NOMO-1 (cell line): ENCODE data around the gene CLIC5.
A peak's percentile ranks its signal among the peaks of the same experiment; 100 is the strongest.
"Not testable (repeated sequence)": the region's sequence is repeated elsewhere in the genome, so short reads cannot be mapped to it uniquely, and the experiment has no call there.

Experiments
- DNase-seq, 2 experiments: peaks; one replicate each; lab custom pipeline; 2025; ENCODE audit not compliant: unreplicated experiment in 2 of 2; lab: John Stamatoyannopoulos, UW

CLIC5 gene

DNA sequence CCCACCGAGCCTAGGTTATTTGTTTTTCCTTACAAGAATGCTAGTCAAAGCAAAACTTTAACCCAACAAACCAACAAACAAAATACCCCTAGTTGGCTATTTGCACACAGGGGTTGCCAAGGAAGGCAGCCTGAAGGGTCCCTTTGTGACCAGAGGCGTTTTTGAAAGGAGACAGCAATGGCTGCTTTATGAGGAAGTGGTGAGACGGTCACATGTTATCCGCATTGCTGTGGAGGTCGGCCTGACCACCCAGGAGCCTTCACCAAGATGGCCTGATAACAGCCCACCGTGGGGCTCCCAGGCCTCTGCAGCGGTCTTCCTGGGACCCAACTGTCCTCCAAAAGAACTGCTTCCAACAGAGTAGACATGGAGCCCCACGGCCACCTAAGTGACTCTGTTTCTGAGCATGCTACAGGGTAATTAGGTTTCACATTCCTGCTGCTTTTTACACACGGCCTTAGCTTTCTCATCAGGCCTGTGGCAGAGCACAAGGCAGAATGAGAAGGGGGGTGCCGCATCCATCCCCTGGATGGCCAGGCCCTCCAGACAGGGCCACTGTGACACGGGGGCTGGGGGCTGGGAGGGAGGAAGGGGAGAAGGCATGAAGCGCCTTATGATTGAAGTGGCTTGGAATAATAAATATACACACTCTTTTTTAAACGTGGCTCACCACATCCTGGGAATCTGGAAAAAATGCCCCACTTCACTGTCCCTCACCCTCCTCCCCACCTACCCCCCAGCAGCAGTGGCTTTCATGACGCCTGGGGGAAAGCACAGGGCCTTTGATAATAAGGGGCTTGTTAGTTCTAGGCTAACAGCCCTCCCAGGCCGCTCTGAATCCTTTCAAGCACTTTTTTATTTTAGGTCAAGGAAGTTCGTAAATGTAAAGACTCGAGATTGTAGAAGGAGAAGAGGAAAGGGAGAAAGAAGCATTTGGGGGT lies 86.0 kb downstream of the CLIC5 start:
- no peak for DNase-seq

DNA sequence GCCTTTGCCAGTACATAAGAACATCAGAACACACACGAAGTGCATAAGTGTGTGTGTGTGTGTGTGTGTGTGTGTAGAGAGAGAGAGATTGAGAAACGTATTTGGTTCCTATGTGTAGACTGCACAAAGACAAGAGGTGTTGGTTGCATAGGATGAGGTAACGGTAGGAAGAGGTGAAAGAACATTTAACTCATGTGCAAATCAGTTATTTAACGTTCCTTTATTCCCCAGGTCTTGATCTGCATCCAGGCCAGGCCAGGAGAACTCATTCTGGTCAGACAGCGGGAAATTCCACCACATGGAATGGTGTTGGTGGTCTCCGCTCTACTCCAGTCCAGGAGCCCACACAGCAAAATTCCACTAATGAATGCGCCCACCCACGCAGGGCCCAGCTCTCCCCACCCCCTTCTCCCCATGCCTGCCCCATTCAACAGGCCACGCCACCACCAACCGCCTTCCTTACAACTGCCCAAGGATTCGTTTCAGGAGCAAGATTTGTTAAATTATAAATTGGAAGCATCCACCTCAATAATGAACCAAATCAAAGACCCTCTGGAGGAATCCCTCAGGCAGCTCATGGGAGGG lies 86.8 kb downstream of the CLIC5 start:
- no peak for DNase-seq

DNA sequence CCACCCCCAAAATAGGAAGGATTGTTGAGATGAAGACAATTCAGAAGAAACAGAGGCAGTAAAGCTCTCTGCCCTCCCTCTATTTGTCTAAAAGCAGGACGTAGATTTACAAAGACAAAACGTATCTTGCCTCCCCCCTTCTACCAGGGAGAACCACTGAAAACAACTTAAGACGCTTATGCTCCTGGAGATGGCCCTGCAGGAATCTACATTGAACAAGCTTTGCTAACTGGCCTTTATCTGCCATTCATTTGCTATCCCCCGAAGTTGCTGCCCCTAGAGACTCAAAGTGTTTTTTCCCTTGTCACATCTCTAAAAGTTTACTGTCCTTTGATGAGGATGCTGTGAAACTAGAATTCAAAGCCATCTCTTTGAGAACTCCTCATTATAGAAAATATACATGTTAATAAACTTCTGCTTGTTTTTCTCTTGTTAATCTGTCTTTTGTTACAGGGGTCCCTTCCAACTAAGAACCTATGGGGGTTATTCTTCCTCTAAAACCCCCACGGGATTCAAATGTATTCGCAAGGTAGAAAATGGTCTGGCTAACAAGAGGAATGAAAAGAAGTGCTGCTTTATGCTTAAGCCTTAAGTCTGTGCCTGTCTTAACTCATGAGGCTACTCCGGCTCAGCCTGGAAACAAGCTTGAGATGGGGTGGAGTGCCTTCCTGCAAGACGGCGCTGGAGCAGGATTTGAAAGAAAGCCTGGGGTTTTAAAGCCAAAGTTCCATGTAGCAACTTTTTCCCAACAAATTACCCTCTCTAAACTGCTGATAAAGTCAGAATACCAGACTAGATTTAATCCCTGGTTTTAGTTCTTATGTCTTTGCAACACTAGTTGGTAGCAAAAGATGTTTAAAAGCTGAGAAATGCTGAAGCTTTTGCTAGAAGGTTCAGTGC lies 88.0 kb downstream of the CLIC5 start:
- DNase-seq: no peak

DNA sequence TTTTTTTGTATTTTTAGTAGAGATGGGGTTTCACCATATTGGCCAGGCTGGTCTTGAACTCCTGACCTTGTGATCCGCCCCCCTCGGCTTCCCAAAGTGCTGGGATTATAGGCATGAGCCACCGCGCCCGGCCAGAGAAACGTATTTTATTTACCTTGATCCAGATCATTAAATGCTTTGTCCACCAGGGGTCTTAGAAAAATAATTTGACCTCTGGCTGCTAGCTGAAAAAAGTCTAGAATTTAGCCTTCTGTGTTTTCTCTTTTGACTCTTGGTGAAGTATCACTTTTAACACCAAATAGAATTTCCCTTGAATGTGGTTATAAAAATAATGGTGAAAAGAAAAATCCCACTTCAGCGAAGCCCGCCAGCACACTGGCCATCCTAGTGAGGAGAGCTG lies 89.2 kb downstream of the CLIC5 start:
- not testable (repeated sequence) for DNase-seq

DNA sequence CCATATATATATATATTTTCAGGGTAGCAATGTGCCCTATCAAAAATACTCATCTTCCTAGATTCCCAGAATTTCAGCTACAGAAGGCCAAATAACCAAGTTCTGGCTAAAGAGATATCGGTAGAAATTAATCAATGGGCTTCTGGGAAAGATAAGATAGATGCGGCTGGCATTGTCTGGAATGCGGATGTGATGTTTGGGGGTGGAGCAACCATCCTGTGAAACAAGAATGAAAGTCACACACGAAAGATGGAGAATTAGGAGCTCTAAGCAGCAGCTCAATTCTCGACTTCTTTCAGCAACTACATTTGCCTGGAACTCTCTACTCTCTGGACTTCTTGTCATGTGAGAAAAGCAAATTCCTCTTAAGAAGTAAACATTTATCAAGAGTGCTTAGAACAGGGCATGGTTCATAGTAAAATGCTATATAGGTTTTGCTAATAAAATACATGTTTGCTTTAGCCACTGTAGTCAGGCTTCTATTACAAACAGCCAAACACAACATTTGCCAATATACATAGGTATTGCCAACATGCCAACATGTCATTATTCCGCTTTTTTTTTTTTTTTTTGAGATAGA lies 90.8 kb downstream of the CLIC5 start:
- no peak for DNase-seq

DNA sequence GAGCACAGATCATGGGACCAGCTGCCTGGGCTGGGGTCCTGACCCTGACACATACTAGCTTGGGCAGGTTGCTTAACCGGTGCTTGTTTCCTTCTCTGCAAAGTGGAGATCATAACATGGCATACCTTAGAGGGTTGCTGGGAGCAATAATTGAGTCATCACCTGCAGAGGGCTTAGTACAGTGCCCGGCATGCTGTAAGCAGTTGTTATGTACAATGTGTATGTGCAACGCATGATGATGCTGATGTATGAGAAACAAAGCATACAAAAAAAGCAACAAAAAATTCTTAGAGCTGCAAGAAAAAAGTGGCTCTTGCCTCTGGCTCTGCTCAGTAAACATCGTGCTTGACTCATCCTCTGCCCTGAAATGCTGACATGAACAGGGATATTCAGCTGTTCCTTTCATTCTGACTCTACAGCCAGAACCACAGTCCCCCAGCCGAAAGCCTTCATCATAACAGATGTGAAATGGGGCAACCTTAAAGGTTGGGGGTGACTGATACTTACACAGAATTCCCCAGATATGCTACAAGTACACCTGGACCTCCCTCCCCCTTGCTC lies 91.7 kb downstream of the CLIC5 start:
- DNase-seq: no peak

DNA sequence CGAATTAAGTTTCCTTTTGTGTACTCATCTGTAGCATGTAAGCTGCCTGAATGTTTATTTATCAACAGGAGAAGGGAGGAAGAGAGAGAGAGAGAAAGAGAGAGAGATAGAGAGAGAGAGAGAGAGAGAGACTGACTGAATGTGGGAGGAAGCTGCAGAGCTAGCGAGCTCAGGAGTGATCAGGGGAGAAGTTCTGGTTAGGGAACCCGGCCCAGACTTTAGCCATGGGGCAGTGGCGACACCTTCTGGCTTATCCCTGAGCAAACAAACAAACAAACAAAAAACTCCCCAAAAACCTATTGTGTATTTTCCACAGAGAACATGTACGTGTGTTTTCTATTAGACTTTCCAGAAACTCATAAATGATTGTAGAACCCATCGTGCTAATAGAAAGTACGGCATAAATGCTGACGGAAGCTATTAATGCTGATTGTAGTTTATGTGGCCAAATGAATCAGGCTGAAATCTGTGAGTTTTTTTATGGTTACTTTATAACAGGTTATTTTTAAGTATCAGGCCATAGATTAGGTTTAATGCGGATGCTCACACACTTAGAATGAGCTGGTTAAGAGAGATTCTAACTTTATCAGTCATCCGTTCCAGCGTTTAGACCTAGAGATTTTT lies 92.8 kb downstream of the CLIC5 start:
- peak; percentile 35 to 67 for DNase-seq

DNA sequence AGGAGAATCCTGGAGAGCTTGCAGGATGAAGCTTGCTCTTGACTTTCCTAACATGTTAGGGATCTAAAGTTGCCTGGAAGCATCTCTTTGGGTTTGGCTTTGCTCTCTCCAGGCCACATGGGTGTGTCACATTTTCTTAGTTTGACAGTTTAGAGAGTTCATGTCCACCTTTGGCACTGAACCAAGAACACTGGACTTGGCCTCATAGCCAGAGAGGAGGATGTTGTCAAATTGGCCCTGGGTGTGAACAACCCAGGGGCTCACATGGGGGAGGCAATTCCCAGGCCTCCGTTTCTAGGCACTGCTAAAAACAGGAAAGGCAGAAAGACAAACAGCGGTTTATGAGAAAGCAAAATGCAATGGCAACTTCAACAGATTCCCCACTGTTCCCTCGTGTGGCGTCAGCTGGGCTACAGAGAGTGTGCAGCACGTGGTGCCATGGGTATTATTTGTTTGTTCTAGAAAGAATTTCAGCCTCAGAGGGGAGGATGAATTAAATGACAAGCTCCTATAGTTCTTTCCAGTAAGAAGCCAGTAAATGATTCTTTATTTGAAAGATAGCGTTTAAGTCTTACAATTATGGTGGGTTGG lies 93.9 kb downstream of the CLIC5 start:
- DNase-seq: no peak

DNA sequence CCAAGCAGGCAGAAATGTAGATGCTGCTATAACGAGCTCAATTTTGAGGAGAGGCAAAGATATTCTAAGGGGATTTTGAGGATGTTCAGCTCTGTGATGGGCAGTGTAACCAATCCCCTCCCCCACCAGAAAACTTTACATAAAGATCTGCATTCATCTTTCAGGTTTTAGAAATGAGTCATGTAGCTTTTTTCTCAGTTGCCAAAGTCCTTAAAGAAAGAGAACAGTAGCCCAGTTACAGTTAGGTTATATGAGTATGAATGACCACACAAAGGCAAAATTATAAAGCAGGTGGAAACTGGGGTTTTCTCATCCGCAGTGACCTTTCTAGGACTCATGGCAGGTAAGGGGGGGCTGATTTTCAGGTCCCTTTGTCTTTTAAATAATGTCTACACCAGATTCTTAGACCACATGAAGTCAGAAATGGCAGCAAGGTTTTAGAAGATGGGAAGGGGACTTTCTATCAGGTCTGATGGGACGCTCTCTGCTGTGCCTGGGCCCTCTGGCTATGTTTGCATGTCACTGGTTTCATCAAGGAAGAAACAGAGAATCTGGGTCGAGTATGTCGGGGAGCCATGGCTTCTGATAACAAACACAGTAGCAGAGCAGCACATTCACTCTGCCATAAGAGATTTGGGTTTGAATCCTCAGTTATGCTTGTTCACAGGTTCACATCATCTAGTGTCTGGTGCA lies 94.7 kb downstream of the CLIC5 start:
- no peak for DNase-seq

DNA sequence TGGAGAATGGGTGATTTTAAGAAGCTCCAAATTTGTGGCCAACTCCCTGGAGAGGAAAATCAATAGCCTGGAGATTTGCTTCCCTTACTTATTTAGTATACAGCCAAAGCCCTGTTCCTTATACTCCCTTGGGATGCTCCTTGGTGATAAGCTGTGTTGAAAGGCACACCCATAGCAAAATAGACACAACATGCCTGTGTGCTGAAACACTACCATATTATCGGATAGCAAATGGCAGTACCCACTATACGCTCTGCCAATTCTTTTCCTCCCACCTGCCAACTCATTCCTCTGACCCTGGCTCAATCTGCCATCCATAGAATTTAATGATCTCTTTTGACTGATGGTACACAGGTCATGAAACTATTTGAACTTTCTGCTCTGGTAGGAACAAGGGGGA lies 98.2 kb downstream of the CLIC5 start:
- DNase-seq: no peak

DNA sequence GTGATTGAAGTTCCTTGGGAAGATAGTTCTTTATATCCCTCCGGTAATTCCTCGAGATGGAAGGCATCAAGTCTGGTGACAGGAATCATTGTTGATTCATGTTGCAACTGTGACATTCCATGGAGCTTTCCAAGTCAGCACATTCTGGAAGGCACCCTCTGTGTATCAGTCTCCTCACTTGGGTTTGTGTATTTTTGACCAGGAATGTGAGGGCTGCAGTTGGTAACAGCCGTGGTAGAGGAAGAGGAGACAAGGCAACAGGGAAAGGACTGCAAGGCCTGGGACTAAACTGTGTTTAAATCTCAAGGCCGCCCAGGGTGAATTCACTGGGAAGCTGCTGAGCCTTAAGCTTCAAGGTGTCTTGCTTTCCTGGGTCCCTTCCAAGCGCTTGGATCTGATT lies 99.0 kb downstream of the CLIC5 start:
- DNase-seq: no peak

DNA sequence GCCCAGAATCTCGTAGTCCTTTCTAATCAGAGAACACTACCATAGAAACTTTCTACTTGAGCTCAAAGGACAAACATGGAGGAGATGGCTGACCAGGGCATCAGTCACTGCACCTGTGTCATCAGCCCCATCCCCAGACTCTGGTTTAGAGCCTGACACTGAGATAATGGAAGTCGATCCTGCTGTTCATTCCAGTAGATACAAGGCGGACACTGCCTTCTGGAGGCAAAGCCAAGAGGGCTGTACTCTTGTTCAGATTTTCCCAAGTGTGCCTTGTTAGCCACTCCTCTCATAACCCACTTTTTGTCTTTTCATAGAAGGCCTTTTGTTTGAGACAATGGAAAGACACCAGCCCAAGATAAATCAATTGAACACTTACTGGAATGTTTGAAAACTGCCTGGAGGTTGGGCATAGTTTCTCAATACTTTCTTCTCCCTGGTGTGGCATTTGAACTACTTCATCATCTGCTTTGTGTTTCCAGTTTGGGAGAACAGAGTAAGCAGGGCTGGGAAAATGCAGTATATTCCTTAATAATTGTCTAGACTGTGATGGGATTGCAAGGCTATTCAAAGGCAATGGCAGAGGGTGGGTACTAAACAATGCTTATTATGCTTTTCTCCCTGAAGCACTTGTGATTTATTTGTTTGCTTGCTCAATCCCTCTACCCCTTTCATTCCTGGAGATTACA lies 99.7 kb downstream of the CLIC5 start:
- DNase-seq: no peak

DNA sequence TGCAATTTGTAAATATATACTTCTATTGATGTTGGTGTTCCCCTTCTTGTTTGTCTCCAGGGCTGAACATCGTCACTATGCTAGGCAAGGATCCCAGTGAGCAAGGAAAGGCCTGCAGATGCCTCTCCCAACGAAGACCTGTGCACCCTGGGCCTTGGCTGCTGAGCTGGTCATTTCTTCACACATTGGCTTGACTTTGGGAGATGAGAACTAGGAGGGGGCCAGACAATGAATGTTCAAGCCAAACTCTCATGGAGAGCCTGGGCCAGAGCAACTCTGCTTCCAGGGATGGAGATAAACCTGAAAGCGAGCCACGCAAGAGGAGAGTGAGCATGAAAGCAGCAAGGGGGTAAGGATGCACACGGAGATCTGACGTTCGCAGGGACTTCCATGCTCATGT lies 104.0 kb downstream of the CLIC5 start:
- no peak for DNase-seq

DNA sequence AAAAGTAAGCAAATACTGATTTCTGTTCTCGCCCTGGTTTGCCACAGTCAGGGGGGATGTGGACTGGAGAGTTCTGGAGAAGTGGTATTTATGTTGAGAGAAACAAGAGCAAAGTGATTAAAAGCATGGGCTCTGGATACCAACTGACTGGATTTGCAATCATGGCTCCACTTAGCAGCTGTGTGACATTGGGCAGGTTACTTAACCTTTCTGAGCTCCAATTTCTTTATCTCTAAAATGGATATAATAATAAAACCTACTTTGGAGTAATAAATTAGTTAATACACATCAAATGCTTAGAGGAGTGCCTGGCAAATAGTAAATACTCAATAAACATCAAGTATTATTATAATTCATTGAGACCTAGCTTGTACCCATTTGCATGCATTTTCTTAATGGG lies 111.7 kb downstream of the CLIC5 start:
- DNase-seq: no peak

DNA sequence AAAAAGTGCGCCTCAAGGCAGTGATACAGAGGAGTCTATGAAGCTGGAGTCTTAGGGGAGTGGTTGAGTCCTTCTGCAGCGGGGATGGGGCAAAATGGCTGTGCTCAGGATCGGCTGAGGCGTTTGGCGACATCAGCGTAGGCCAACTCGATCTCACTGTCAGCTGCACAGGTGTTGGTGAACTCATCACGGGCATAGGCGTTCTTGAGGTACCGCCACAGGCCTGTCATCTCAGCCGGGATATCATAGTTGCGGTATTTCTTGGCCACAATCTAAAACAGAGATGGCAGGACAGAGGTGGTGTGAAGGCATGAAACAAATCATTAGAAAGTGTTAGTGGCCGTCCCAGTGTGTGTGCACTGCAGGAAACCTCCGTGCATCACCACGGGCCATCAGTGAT lies 112.7 kb downstream of the CLIC5 start:
- no peak for DNase-seq

DNA sequence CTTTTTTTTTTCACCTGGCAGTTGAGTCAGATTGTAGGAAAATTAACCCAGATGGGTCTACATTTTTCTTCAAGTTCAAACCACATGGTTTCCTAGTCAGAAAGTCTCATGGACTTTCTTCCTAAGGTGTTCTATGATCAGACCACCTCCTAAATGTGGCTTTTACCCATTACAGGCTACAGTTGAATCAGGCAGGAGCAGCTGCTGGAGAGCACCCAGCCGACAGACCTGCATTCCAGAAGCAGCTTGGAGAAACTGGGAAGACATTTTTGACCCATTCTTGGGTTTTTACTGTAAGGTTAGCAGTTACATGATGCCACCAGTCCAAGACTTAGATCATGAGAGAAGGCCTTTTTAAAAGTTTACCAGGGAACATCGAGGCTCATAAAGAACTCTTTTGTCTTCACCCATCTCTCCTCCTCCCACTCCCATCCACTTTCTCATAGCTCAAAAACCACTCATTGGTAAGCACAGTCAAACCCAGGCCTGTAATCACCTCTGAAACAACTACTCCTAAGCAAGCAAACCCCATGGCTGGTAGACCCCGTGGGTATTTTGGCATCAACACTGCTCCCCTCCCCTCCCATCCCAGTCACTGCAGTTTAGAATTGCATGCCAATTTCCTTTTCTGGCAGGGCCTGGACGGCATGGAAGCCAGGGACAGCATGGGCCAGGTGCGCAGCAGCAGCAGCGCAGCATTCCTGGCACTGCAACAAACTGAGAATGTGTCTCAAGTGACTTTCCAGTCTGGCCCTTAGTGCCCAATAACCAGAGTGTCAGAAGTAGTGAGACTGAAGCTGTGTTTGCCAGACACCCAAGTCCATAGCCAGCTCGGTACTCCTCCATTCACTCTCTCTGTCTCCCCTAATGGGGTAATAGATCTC lies 113.7 kb downstream of the CLIC5 start:
- DNase-seq: no peak

DNA sequence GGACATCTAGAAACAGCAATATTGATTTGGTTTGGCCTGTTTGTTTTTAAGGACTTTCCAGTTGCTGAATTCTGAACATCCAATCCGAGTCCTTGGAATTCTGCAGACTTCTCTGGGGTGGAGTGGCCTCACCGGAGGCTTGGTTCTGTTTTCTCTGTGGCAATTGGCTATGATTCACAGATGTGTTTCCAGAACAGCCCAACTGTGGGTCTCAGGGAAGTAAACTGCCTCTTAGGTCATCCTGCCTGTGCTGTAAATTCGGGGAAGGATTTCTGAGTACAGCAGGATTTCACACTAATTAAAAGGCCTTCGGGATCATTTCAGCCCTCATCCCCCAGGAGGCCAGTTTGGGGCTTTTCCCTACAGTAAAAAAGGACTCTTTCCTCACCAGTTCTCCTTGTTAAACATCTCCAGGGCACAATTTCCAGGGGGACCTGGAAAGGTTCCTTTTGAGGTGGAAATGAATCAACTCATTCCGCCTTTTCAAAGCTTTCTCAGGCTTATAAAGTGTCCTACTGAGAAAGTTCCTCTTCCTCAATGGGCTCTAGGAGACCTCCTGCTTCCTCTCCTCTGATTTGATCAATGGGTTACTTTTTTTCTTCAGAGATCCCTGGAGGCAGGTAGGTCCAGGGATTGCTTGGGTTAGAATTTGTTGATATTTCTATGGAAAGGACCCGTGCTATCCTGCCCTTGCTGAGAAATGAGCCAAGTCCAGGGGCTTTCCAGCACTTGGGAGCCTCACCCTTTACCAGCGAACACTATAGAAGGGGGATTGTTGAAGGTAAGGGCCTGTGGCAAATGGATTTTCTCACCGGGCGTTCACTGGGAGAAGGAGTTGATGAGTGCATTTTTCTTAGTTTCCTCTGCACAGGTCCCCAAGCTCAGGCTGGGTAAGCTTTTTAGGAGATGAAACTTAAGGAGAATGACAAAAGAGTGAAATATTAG lies 114.6 kb downstream of the CLIC5 start:
- no peak for DNase-seq
